HepG2 (cell line): ENCODE measurements around the gene ZNF786. TPM values are rescaled to one million over a fixed set of nuclear protein-coding genes. Genes with fewer than 3 reads are reported as not detected.

Experiments
- ARID2 ChIP-seq: sonication (generic); formaldehyde crosslinking; IDR thresholded peaks from 2 replicates; pipeline ENCODE4 v1.8.1; 2022; ENCODE audit warnings: mild to moderate bottlenecking, missing genetic modification reagents, borderline replicate concordance
- BHLHE40 ChIP-seq: IDR thresholded peaks from 2 replicates; pipeline ENCODE4 v1.6.1; 2011; ENCODE audit warnings: low read length, improper control_type of control experiment
- ETV5 ChIP-seq: IDR thresholded peaks from 2 replicates; pipeline ENCODE4 v1.6.1; 2018; ENCODE audit warnings: missing biosample characterization, missing genetic modification reagents, inconsistent platforms, borderline replicate concordance
- GPN1 ChIP-seq: sonication (generic); formaldehyde crosslinking; IDR thresholded peaks from 2 replicates; pipeline ENCODE4 v1.5.1; 2020; ENCODE audit warnings: missing genetic modification reagents, borderline replicate concordance
- HNRNPUL1 ChIP-seq: fragments of 200-400 bp; formaldehyde crosslinking; IDR thresholded peaks from 2 replicates; pipeline ENCODE4 v1.6.1; 2017; ENCODE audit warnings: low read depth, mild to moderate bottlenecking, low read length, moderate library complexity
- MTF1 ChIP-seq: sonication (generic); formaldehyde crosslinking; IDR thresholded peaks from 2 replicates; pipeline ENCODE4 v1.5.0; 2020; ENCODE audit warnings: missing genetic modification reagents
- MXD4 ChIP-seq: IDR thresholded peaks from 2 replicates; pipeline ENCODE4 v1.6.1; 2016; ENCODE audit warnings: mild to moderate bottlenecking, missing biosample characterization, missing genetic modification reagents
- NCOR1 ChIP-seq: fragments of 200-600 bp; sonication (generic); IDR thresholded peaks from 2 replicates; pipeline ENCODE4 v1.7.0; 2017; ENCODE audit warnings: antibody characterized with exemption, low read length, borderline replicate concordance
- NFIC ChIP-seq: IDR thresholded peaks from 2 replicates; pipeline ENCODE4 v1.6.1; 2012; ENCODE audit warnings: mild to moderate bottlenecking, low read length, inconsistent platforms
- ONECUT2 ChIP-seq: sonication (generic); formaldehyde crosslinking; IDR thresholded peaks from 2 replicates; pipeline ENCODE4 v1.4.0; 2020; ENCODE audit warnings: missing genetic modification reagents
- RCOR2 ChIP-seq: IDR thresholded peaks from 2 replicates; pipeline ENCODE4 v1.6.1; 2016; ENCODE audit warnings: missing biosample characterization, missing genetic modification reagents
- REPIN1 ChIP-seq: sonication (generic); formaldehyde crosslinking; IDR thresholded peaks from 2 replicates; pipeline ENCODE4 v1.8.0; 2022; ENCODE audit warnings: missing genetic modification reagents, low read depth, mild to moderate bottlenecking, borderline replicate concordance
- SAP130 ChIP-seq: IDR thresholded peaks from 2 replicates; pipeline ENCODE4 v1.6.1; 2016; ENCODE audit warnings: low read depth
- SIN3B ChIP-seq: fragments of 150-350 bp; IDR thresholded peaks from 2 replicates; pipeline ENCODE4 v1.6.1; 2014; ENCODE audit warnings: low read length
- SKIL ChIP-seq: sonication (generic); formaldehyde crosslinking; IDR thresholded peaks from 2 replicates; pipeline ENCODE4 v1.8.0; 2022; ENCODE audit warnings: missing genetic modification reagents, mild to moderate bottlenecking, moderate library complexity, borderline replicate concordance
- TAF1 ChIP-seq: sonication (generic); formaldehyde crosslinking; IDR thresholded peaks from 2 replicates; pipeline ENCODE4 v1.4.0; 2020; ENCODE audit warnings: missing genetic modification reagents
- TARDBP ChIP-seq: sonication (generic); formaldehyde crosslinking; IDR thresholded peaks from 2 replicates; pipeline ENCODE4 v1.8.0; 2022; ENCODE audit warnings: mild to moderate bottlenecking, missing genetic modification reagents
- TBX2 ChIP-seq: sonication (generic); formaldehyde crosslinking; IDR thresholded peaks from 2 replicates; pipeline ENCODE4 v1.5.0; 2020; ENCODE audit warnings: missing genetic modification reagents, mild to moderate bottlenecking, borderline replicate concordance
- ZBTB2 ChIP-seq: sonication (generic); formaldehyde crosslinking; IDR thresholded peaks from 2 replicates; pipeline ENCODE4 v1.8.0; 2022; ENCODE audit warnings: low read depth, missing genetic modification reagents
- ZBTB25 ChIP-seq: IDR thresholded peaks from 2 replicates; pipeline ENCODE4 v1.6.1; 2018; ENCODE audit warnings: missing genetic modification reagents
- ZIK1 ChIP-seq: sonication (generic); formaldehyde crosslinking; IDR thresholded peaks from 2 replicates; pipeline ENCODE4 v1.5.0; 2020; ENCODE audit warnings: mild to moderate bottlenecking, low read depth, missing genetic modification reagents, borderline replicate concordance
- ZKSCAN5 ChIP-seq: sonication (generic); formaldehyde crosslinking; IDR thresholded peaks from 2 replicates; pipeline ENCODE4 v1.5.1; 2020; ENCODE audit warnings: mild to moderate bottlenecking, missing genetic modification reagents
- ZNF260 ChIP-seq: sonication (generic); formaldehyde crosslinking; IDR thresholded peaks from 2 replicates; pipeline ENCODE4 v1.4.0; 2020; ENCODE audit warnings: missing genetic modification reagents, low read depth, mild to moderate bottlenecking, borderline replicate concordance
- ZNF543 ChIP-seq: sonication (generic); formaldehyde crosslinking; IDR thresholded peaks from 2 replicates; pipeline ENCODE4 v1.4.0; 2020; ENCODE audit warnings: mild to moderate bottlenecking, missing genetic modification reagents
- ZNF549 ChIP-seq: sonication (generic); formaldehyde crosslinking; IDR thresholded peaks from 2 replicates; pipeline ENCODE4 v1.5.0; 2020; ENCODE audit warnings: missing genetic modification reagents
- ZNF552 ChIP-seq: sonication (generic); formaldehyde crosslinking; IDR thresholded peaks from 2 replicates; pipeline ENCODE4 v1.9.0; 2022; ENCODE audit warnings: missing genetic modification reagents, mild to moderate bottlenecking, borderline replicate concordance
- ZNF766 ChIP-seq: sonication (generic); formaldehyde crosslinking; IDR thresholded peaks from 2 replicates; pipeline ENCODE4 v1.5.0; 2020; ENCODE audit warnings: missing genetic modification reagents, borderline replicate concordance
- polyA plus RNA-seq, 8 experiments: library from polyadenylated mRNA; depleted of rRNA in 3 of 8; stranded (reverse) in 7 of 8; unstranded in 1 of 8; fragments of >200 nt; fragmentation: Illumina TruSeq in 4 of 8; extraction: Trizol in 4 of 8; gene quantifications; 2 replicates each; pipeline versions ENCODE4 v1.2.1 to v1.2.3, GENCODE V29; 2011 to 2016; ENCODE audit warnings: low read depth in 4 of 8, missing spikeins in 1 of 8, mixed read lengths in 1 of 8; ENCODE audit not compliant: insufficient read depth in 1 of 8
- total RNA-seq, 5 experiments: library from RNA; depleted of rRNA; stranded (reverse); fragments of >200 nt; fragmentation: Illumina TruSeq; extraction: Trizol; gene quantifications; 2 replicates each; pipeline ENCODE4 v1.2.3, GENCODE V29; 2016; ENCODE audit warnings: low read depth in 1 of 5

ZNF786 gene
- total and polyA plus RNA-seq, 2 of the 13 experiments (the other 11 are each of a cell fraction or from before 2014, with no cell fraction given): 2.0 to 4.0 TPM

- TF ChIP-seq REPIN1 (CRISPR knock-in tag) (peak; percentile 83; the same call in 1 of the 2 replicates), BHLHE40 (0 out of 2 replicates have a peak, but pooled peaks have one; percentile 34), ZBTB25 (CRISPR knock-in tag) (peak; percentile 82; the same call in 1 of the 2 replicates), ARID2 (CRISPR knock-in tag) (no peak), NFIC (no peak), TBX2 (peak; percentile 86), ZNF543 (CRISPR knock-in tag) (no peak; the same call in none of the 2 replicates), ZKSCAN5 (CRISPR knock-in tag) (no peak), SIN3B (peak; percentile 62), ETV5 (peak; percentile 92), MXD4 (CRISPR knock-in tag) (peak; percentile 62), TARDBP (CRISPR knock-in tag) (peak; percentile 90), ZIK1 (CRISPR knock-in tag) (no peak; the same call in none of the 2 replicates), ZNF552 (CRISPR knock-in tag) (peak; percentile 95), RCOR2 (CRISPR knock-in tag) (no peak), ZNF549 (CRISPR knock-in tag) (peak; percentile 64; the same call in 1 of the 2 replicates), NCOR1 (no peak), TAF1 (CRISPR knock-in tag) (peak; percentile 98), MTF1 (CRISPR knock-in tag) (no peak; the same call in 1 of the 2 replicates), ZBTB2 (CRISPR knock-in tag) (peak; percentile 93), HNRNPUL1 (peak; percentile 66; the same call in 1 of the 2 replicates), SAP130 (CRISPR knock-in tag) (peak; percentile 91), ONECUT2 (no peak), ZNF766 (CRISPR knock-in tag) (peak; percentile 81; the same call in 1 of the 2 replicates), ZNF260 (CRISPR knock-in tag) (peak; percentile 80; the same call in 1 of the 2 replicates), GPN1 (CRISPR knock-in tag) (no peak), SKIL (peak; percentile 45; the same call in 1 of the 2 replicates)
Observed at GRCh38 chr7:149125863-149126661, 35.5 kb upstream of the ZNF786 start, which contains the start of gene ZNF425 (continued).
